ENCODE results near the gene MARCHF11.

The MARCHF11 gene

GRCh38 chr5:16074358-16074757 is 105.2 kb downstream of the MARCHF11 start:
- H3K27ac ChIP-seq = no peak overlapping the region
- no peak for TF ChIP-seq ZFX (IDR thresholded peaks at IDR 0.05; ENCODE audit: borderline replicate concordance)
- TF ChIP-seq, protein P1, sequence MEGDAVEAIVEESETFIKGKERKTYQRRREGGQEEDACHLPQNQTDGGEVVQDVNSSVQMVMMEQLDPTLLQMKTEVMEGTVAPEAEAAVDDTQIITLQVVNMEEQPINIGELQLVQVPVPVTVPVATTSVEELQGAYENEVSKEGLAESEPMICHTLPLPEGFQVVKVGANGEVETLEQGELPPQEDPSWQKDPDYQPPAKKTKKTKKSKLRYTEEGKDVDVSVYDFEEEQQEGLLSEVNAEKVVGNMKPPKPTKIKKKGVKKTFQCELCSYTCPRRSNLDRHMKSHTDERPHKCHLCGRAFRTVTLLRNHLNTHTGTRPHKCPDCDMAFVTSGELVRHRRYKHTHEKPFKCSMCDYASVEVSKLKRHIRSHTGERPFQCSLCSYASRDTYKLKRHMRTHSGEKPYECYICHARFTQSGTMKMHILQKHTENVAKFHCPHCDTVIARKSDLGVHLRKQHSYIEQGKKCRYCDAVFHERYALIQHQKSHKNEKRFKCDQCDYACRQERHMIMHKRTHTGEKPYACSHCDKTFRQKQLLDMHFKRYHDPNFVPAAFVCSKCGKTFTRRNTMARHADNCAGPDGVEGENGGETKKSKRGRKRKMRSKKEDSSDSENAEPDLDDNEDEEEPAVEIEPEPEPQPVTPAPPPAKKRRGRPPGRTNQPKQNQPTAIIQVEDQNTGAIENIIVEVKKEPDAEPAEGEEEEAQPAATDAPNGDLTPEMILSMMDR (IDR thresholded peaks at IDR 0.05) = no peak

GRCh38 chr5:16072616-16073015 is 107.0 kb downstream of the MARCHF11 start:
- H3K27ac ChIP-seq = no peak overlapping the region
- no peak for TF ChIP-seq ZFX (IDR thresholded peaks at IDR 0.05; ENCODE audit: borderline replicate concordance)
- TF ChIP-seq, protein P1 (IDR thresholded peaks at IDR 0.05) = no peak

DNA sequence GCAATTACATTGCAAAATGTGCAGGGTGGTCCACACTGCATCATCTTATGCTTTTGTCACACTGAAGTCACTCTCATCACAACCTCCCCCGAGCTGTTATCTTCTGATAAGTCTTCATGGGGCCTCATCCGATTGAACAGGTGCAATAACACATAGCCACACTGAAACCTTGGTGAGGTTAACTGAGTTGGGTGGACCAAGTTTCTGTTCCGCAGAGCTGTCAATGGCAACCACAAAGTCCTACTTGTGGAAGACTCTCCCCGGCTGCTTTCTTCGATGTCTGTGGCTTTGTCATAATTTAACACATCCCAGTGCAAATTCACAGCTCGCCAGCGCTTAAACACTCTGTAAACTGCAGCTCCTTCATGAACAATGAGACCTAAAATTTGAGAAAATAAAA is 112.2 kb downstream of the MARCHF11 start:
- no peak overlapping the region for H3K27ac ChIP-seq
- TF ChIP-seq, protein P1 (IDR thresholded peaks at IDR 0.05) = no peak
- no peak for TF ChIP-seq ZFX (IDR thresholded peaks at IDR 0.05; ENCODE audit: borderline replicate concordance)

DNA sequence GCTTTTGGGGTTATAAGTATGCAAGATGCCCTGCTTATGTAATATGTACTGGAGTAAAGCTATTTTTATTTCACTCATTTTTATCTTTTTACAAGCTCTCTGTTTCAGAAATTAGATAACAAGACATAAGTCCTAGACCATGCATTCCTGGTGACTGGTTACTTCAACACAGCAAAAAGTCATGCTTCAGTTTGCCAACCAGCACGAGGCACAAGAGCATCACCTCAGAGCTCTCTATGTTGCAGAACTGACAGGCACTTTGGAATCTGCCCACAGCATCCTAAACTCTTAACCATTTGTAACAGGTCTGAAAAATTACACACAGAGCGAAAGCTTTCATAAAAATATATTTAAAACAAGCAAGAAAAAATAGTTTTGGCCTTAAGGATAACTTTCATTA is 112.8 kb downstream of the MARCHF11 start:
- TF ChIP-seq ZFX (IDR thresholded peaks at IDR 0.05; ENCODE audit: borderline replicate concordance) = no peak
- TF ChIP-seq, protein P1 (IDR thresholded peaks at IDR 0.05) = no peak
- no peak overlapping the region for H3K27ac ChIP-seq

DNA sequence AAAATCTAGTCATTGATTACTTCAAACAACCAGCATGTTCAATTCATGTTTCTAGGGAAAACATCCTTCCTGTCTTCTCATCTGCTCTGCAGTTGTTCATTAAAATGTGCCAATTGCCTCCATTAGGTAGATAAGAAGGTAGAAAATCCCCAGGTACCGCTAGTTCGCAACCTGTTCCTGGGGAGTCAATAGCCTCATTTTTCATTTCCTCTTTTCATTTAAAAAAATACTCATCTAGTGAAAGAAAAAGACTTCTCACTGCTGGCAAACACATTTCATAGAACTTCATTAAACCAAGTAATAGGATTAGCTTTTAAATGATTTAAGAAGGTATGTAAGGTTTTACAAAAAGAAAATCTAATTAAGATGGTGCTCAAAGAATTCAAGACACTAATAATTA is 113.3 kb downstream of the MARCHF11 start:
- H3K27ac ChIP-seq = no peak overlapping the region
- TF ChIP-seq, protein P1 (IDR thresholded peaks at IDR 0.05) = no peak
- TF ChIP-seq ZFX (IDR thresholded peaks at IDR 0.05; ENCODE audit: borderline replicate concordance) = no peak

DNA sequence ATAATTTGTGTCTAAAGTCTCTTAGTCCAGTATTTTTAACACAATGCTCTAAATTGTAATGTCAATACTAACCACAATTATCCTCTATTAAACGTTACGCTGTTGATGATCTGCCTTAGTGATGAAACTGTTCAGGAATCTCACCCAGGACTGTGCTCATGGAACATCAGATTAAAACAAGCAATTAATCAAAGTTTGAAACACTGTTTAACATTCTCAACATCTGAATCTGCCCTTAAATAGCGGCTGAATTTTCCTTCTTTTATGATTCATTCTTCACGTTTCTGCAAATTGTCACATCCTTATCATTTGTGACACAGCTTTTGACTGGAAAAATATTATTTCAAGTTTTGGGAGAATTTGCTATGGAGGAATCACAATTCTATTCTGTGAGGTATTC is 113.8 kb downstream of the MARCHF11 start:
- H3K27ac ChIP-seq = no peak overlapping the region
- no peak for TF ChIP-seq ZFX (IDR thresholded peaks at IDR 0.05; ENCODE audit: borderline replicate concordance)
- TF ChIP-seq, protein P1 (IDR thresholded peaks at IDR 0.05) = no peak

DNA sequence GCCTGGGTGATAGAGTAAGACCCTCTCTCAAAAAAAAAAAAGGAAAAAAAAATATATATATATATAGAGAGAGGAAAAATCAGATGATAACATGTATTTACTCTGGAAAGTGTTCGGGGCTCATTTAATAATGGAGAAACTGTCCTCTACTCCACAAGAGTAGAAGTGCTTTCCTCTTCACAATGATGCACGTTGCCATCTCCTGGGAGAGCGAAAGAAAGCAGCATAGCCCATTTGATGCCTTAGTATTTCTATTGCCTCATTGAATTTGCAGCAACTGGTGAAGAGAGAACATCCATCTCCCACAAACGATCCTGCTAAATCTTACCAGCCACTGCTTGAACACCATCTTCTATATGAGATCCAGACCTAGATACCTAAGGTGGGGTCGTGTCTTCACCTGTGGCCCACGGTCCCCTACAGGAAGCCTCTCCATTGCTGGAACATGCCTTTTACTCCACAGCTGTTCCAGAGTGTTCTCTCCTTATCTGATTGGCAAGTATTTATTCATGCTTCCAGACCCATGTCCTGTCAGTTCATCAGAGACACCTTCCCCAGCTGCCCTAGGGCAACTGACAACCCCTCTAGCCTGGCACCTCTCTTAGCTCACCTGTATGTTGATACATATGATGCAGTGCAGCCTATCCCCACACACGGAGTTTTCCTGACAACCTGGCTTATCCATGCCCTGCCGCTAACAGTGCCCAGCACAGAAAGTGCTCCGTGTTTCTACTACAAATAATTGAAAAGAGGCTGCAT is 115.3 kb downstream of the MARCHF11 start:
- TF ChIP-seq, protein P1 (IDR thresholded peaks at IDR 0.05) = no peak
- no peak for TF ChIP-seq ZFX (IDR thresholded peaks at IDR 0.05; ENCODE audit: borderline replicate concordance)
- no peak overlapping the region for H3K27ac ChIP-seq
